K562 (cell line): ENCODE data around the gene GAMT. TPM values are rescaled to one million over a fixed set of nuclear protein-coding genes. Genes with fewer than 3 reads are reported as not detected.

Experiments used
- CEBPG ChIP-seq, 3 experiments: fragments of 200-800 bp in 1 of 3; sonication (Bioruptor generic) in 1 of 3; sonication (generic) in 1 of 3; formaldehyde crosslinking in 1 of 3; IDR thresholded peaks in 2 of 3; conservative IDR thresholded peaks in 1 of 3; 2 replicates each; pipeline versions ENCODE4 v1.6.1 to v1.8.0; 2016 to 2022; ENCODE audit warnings: missing compliant biosample characterization in 2 of 3, missing genetic modification characterization in 2 of 3, mild to moderate bottlenecking in 1 of 3, missing genetic modification reagents in 1 of 3
- CHD7 ChIP-seq: fragments of 200-600 bp; sonication (generic); IDR thresholded peaks from one replicate; pipeline ENCODE4 v1.6.1; 2012; ENCODE audit warnings: mild to moderate bottlenecking, low read depth, low read length, inconsistent platforms
- DEAF1 ChIP-seq: fragments of 450-650 bp; formaldehyde crosslinking; IDR thresholded peaks from 2 replicates; pipeline ENCODE4 v1.4.0; 2020; ENCODE audit warnings: mild to moderate bottlenecking, moderate library complexity
- KDM1A ChIP-seq, 2 experiments: fragments of 450-650 bp; IDR thresholded peaks; 2 replicates each; pipeline ENCODE4 v1.6.1; 2016; ENCODE audit warnings: mild to moderate bottlenecking in 2 of 2
- MAX ChIP-seq: sonication (generic); formaldehyde crosslinking; IDR thresholded peaks from 2 replicates; pipeline ENCODE4 v1.9.0; 2022; ENCODE audit warnings: mild to moderate bottlenecking, missing genetic modification reagents
- RBM14 ChIP-seq: fragments of 200-400 bp; formaldehyde crosslinking; IDR thresholded peaks from 2 replicates; pipeline ENCODE4 v1.6.1; 2018; ENCODE audit warnings: low read depth, mild to moderate bottlenecking, low read length, moderate library complexity, borderline replicate concordance; ENCODE audit not compliant: insufficient read depth
- RFX5 ChIP-seq: IDR thresholded peaks from 2 replicates; pipeline ENCODE4 v1.6.1; 2011; ENCODE audit warnings: low read depth, mild to moderate bottlenecking, improper control_type of control experiment, low read length
- RNF2 ChIP-seq: sonication (generic); IDR thresholded peaks from 2 replicates; pipeline ENCODE4 v1.6.1; 2016
- SMC3 ChIP-seq: conservative IDR thresholded peaks from 2 replicates; pipeline ENCODE4 v1.6.1; 2011; ENCODE audit warnings: low read depth, low read length, improper control_type of control experiment; ENCODE audit not compliant: insufficient read depth
- SRSF3 ChIP-seq: fragments of 200-400 bp; formaldehyde crosslinking; IDR thresholded peaks from 2 replicates; pipeline ENCODE4 v1.6.1; 2016; ENCODE audit warnings: mild to moderate bottlenecking, low read length, moderate library complexity; ENCODE audit not compliant: insufficient read depth
- ZFP30 ChIP-seq: fragments of 250-450 bp; sonication (Bioruptor Pico); IDR thresholded peaks from 2 replicates; pipeline ENCODE4 v1.8.0; 2022; ENCODE audit warnings: moderate library complexity, mild to moderate bottlenecking, inconsistent platforms, borderline replicate concordance
- polyA plus RNA-seq, 8 experiments: library from polyadenylated mRNA; depleted of rRNA in 4 of 8; stranded (reverse) in 5 of 8; unstranded in 3 of 8; fragments of >200 nt; fragmentation: Nextera tagmentation in 2 of 8; fragmentation: Illumina TruSeq in 1 of 8; extraction: Ambion mirVana in 2 of 8; extraction: Trizol in 1 of 8; gene quantifications; 2 replicates each; pipeline versions ENCODE4 v1.2.1 to v1.2.3, GENCODE V29; 2011 to 2014; ENCODE audit warnings: inconsistent platforms in 1 of 8, missing spikeins in 1 of 8
- total RNA-seq, 7 experiments: library from RNA; depleted of rRNA in 6 of 7; stranded (reverse); fragments of >200 nt in 6 of 7; fragmentation: Illumina TruSeq in 2 of 7; extraction: Trizol in 2 of 7; gene quantifications; 2 replicates each; pipeline versions ENCODE4 v1.2.1 to v1.2.3, GENCODE V29; 2011 to 2021; ENCODE audit warnings: low replicate concordance in 1 of 7

GAMT gene
- total and polyA plus RNA-seq, 9 of the 15 experiments (the other 6 are each of a cell fraction or from before 2014, with no cell fraction given) = 1.3 to 35.3 (median 27.2) TPM

- TF ChIP-seq CHD7 = no peak
- 0 out of 2 replicates have a peak, but pooled peaks have one; percentile 30 for TF ChIP-seq RBM14
- TF ChIP-seq SRSF3 = no peak
- TF ChIP-seq KDM1A (IDR thresholded peaks at IDR 0.05) = peak; percentile 72 to 80; a peak in 3 of 4 replicates
- TF ChIP-seq SMC3 = peak; percentile 45; the same call in 1 of the 2 replicates
- no peak for TF ChIP-seq RFX5
- TF ChIP-seq RNF2 = peak; percentile 43; the same call in 1 of the 2 replicates
- TF ChIP-seq MAX (CRISPR knock-in tag) = peak; percentile 24; the same call in 1 of the 2 replicates
- no peak for TF ChIP-seq ZFP30 (CRISPR knock-in tag)
- no peak; the same call in 1 of the 2 replicates for TF ChIP-seq CEBPG (CRISPR knock-in tag; IDR thresholded peaks at IDR 0.05)
- TF ChIP-seq CEBPG (tag; conservative IDR thresholded peaks at IDR 0.05 in 1 of 2, IDR thresholded peaks at IDR 0.05 in 1 of 2) = no peak
- no peak for TF ChIP-seq DEAF1 (CRISPR knock-in tag)
These were observed 44.0 kb upstream of the GAMT start (continued) for GRCh38 chr19:1445185-1445931.
